ENCODE measurements around the gene RAB35.

The RAB35 gene

DNA sequence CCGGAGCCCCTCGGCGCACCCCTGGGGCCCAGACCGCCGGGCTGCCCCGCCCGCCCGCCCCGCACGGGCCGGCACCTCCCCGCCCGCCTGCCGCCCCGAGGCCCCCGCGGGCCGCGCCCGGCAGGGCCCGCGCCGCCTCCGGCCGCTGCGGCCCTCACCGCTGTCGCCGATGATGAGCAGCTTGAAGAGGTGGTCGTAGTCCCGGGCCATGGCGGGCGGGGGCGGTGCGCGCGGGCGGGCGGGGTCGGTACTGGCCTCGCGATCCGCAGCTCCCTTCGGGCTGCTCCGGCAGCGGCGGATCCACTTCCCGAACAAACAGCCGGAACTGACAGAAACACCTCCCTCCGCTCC, at the start of gene RAB35:
Gene RAB35, minus strand, starts transcription at position 313 of the 351 bp plus-strand sequence. Its CDS starts 103 bp downstream, at position 210.
- no peak for DNase-seq (ENCODE audit: low read depth)

DNA sequence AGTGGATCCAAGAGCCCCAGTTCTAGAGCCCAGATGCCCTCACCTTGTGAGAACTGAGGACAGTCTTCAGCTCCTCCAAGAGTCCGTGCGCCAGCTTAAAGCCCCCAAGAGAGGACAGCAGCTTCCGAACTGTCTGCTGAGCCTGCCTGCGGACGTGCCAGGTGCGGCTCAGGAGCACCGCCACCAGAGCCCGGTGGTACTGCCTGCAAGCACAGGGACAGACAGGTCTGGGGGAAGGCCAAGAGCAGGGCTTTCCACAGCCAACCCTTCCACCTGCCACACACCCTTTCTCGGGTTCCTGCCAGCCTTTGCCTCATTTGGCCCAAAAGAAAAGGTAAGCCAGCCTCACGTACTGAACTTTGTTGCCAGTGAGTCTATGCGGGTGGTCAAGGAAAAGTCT, 47.7 kb upstream of the RAB35 start:
- no peak for DNase-seq (ENCODE audit: low read depth)

DNA sequence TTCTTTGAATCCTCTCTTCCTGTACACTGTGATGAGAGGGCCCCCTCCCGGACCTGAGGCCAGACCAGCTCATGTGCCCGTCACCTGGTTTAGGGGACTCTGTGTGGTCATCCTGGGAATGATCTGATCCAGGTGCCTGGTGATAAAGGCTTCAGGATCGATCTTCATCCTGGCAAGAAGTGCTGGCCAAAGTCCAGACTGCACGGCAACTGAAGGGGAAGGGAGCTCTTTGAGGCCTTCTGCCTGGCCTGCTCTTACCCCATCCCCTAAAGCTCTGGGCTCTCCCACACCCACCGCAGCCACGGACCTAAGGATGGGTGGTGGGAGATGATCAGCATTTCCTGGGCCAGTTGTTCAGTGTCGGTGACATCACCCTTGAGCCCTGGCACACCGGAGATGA, 46.2 kb upstream of the RAB35 start:
- no peak for DNase-seq (ENCODE audit: low read depth)

DNA sequence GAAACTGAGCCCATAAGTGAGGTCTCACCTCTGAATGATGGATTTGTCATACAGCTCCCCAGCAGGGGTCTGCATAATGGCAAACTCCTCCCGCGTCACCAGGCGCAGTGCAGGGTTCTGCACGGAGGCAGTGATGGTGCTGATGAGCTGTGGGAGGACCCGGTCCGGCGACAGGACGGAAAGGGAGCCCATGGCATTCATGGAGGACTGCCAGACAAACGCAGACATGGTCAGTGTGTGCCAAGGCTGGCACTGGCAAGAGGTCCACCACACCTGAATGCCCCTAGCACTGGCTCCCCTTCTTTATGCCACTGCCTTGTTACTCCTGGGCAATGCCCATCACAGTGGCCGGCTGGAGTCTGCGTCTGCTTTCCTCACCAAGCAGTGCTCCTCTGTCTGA, 45.3 kb upstream of the RAB35 start:
- no peak for DNase-seq (ENCODE audit: low read depth)

DNA sequence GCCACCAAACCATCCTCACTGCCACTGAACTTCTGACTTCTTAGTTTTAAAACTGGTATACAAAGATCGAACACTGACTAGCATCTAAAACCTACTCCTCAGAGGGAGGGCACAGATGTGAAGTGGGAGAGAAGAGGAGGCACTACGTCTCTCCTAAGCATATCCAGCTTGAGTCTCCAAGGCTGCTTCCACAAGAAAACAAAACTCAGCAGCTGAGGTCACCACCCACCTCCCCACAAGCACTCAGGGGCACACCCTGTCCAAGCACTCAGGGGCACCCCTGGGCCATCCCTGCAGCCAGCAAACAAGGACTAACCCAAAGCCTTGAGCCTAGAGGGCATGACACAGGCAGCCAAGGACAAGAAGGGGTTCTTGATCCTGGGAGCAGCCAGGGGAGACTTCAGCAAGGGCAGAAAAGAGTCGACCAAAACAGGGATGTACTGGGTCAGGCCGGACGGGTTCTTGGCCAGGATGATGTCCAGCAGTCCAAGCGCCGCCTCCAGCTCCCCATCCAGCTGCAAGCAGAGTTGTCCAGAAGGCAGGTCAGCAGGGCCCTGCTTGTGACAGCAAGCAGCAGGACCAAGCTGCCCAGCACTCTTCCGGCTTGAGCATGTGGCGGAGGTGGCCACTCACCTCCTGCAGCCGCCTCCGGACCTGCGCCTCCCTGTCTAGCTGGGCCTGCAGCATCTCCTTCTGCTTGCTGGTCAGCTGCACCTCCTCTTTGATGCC, 43.1 kb upstream of the RAB35 start:
- DNase-seq (ENCODE audit: low read depth): no peak

DNA sequence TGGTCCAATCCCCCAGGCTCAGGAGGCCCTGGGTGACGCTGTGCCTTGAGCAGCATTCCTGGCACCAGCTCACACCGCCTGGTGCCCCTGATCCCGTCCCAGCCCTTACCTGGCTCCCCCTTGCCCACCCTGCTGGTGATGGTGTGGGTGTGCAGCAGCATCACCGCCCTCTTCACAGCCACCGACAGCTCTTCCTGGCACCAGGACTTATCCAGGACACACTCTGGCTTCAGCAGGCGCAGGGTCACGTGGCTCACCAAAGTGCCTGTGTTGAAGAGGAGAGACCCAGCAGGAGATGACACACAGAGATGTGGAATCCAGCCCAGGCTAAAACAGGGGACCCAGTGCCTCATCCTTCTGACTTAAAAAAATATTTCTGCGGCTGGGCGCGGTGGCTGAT, 41.8 kb upstream of the RAB35 start:
- no peak for DNase-seq (ENCODE audit: low read depth)

DNA sequence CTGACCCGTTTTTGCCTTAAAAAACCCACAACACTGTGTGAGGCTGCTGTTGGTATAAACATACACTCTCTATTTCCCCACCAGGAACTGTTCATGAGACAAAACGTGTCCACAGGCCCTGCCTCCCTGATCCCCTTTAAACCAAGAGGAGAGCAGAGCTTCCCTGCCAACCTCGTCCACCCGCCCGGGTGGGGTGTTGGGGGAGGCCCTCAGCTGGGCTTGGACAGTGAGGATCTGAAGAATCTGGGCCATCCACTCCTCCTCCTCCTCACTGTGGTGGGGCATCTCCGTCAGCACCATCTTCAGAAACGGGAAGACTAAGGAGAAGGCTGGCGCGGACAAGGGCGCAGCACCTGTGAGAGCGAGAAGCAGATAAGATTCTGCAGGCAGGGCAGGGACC, 41.1 kb upstream of the RAB35 start:
- no peak for DNase-seq (ENCODE audit: low read depth)

DNA sequence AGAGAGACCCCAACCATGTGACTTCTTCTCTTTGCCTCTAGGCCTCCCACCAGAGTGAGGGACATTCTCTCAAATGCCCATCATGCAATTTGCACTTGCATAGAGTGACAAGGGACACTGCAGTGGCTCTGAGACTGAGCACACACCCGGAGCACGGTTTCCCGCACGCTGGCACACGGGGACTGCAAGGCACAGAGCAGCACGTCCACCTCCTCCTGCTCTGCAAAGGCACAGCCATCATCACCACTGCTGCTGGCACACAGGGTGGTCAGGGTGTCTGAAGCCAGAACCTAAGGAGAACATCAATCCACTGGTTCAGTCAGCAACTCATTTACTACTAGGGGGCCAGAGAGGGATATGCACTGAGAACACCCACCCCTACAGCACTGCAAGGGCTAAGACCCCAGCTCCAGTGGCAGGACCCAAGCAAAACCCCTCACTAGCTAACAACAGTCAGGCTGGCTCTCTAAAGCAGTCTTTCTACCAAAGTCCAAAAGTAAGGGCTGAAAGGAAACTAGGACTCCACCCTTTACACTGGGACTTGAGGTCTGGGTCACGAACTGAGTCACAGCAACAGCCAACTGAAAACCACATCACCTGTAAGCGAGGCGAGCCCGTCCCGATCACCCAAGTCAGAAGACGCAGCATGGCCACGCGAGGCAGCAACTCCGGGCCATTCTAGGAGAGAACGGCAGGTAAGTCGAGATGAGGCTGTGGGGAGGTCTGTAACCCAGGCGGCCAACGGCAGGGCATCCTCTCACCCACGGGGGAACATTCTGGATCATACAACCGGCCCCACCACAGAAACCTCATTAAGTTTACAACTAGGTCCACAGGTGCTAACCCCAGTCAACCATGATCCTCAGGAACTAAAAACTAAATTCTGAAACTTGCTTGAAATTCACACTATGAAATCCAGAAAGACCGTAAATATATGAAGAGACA, 40.0 kb upstream of the RAB35 start:
- DNase-seq (ENCODE audit: low read depth): no peak

DNA sequence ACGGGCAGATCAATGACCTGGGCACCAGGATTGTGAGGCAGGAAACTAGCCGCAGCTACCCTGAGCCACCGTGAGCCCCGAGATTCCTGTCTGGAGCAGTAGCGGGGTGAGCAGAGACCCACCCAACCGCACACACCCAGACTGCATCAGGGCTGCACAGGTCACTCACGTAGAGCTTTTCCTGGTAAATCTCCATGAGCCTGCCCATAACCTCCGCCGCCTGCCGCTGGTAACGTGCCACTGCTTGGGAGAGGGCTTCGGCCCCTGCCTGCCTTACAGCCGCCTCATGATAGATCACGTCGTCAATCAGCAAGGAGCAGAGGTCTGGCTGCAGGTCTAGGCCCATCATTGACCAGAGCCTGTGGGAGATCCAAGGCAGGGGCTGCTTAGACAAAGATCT, 38.5 kb upstream of the RAB35 start:
- DNase-seq (ENCODE audit: low read depth): no peak

DNA sequence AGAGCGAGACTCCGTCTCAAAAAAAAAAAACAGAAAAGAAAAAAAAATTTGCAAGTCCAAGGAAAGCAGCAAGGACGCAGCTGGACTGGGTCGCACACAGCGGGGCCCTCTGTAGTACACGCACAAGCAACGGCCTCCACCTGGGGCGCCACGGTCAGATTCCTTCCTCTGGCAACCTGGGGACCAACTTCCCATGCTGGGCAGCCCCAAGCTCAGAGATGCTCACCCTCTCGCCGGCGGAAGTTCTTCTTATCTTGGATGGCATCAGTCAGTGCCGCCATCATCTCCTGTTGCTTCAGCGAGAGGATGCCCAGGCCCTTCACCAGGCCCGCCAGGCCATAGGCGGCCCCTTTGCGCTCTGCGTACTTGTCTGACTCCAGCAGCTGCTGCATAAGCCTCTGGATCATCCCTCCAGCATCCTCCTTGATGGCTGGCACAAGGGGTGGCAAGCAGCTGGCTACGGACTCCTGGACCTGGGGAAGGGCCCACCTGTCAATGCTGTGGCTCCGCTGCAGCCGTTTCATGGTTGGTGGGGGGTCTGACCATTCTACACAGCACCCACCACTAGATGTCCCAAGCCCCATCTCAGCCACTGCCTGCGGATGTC, 34.5 kb upstream of the RAB35 start:
- DNase-seq (ENCODE audit: low read depth): no peak

DNA sequence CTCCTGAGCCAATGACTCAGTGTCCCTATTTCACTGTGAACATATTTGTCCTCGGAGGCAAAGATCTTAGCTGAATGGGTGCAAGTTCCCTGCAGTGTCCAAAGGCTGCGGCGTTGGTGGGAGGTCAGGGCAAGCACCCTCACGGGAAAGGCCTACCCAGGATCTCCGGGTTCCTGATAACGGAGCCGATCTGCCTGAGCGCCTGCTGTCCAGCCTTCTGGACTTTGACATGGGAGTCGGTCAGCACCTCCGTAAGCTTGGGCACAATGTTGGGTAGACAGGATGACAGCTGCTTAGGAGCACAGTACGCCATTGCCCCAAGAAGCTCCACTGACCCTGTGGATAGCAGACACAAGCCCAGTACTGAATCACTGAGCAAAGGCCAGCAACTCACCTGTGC, 31.5 kb upstream of the RAB35 start:
- no peak for DNase-seq (ENCODE audit: low read depth)

DNA sequence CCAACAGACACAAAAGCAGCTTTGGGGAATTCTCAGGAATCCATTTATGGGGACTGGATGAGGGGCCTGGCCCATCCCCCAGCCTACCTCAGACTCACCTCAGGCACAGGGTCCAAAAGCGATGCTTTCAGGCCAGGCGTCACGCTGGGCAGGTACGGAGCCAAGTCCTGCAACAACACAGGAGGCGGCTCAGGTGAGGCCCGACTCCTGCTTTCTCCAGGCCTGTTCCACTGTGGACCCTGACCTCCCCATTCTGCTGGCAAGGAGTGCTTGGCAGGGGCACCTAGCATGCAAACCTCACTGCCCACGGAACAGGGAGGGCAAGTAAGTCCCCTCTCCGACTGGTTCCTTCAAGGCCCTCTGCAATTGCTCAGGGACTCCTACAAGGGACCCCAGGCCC, 28.6 kb upstream of the RAB35 start:
- no peak for DNase-seq (ENCODE audit: low read depth)

DNA sequence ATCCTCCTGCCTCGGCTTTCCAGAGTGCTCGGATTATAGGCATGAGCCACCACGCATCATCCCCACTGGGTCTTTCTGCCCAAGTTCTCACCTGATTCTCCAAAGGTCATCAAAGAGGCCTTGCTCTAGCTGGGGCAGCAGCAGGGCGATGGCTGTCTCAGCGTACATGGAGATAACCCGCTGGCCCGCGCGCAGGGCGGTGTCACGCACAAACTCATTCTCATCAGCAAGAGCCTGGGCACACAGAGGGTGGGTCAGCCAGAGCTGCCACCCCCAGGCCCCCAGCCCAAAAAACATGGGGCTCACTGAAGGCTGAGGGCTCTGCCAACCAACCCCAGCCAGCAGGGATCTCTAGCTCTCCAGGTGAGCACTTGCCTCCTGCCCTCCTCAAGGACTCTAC, 27.7 kb upstream of the RAB35 start:
- DNase-seq (ENCODE audit: low read depth): no peak

DNA sequence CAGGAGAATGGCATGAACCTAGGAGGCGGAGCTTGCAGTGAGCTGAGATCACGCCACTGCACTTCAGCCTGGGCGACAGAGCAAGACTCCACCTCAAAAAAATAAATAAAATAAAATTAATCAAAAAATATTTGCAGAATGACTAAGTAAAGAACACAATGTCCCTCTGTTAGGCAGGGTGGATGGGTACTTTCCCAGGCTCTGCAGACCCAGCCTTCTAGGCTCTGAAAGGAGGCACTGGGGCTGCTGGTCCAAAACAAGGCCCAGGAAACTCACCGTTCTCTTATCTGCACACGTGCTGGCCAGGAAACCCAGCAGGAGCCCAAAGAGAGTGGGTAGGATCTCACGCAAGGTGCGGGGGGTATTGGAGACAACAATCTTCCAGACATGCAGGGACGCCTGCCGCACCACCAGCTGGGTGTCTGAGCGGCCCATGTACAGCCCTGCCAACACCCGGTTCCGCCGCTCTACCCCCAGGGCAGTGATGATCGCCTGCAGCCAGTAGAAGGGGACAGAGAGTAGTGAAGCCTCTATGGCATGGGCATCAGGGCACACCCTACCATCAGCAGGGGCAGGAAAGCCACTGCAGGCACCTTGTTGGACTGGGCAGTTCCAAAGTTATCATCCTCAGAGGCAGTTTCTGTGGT, 25.8 kb upstream of the RAB35 start:
- DNase-seq (ENCODE audit: low read depth): no peak

DNA sequence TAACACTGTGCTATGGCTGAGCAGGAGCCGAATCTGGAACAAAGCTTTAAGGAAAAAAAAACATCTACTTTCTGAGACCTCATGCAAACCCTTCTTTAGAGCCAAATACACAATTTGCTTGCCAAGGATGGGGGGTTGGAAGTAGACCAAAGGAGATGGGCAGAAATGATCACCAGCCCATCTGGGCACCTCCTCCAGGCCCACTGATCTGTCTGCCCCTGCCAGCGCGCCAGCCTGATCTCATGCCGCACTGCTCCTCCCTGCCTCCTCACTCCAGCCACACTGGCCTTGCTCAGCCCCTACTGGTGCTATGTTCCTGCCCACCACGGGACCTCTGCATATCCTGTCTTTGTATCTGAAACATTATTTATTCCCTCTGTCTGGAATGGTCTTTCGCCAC, 24.8 kb upstream of the RAB35 start:
- DNase-seq (ENCODE audit: low read depth): no peak

DNA sequence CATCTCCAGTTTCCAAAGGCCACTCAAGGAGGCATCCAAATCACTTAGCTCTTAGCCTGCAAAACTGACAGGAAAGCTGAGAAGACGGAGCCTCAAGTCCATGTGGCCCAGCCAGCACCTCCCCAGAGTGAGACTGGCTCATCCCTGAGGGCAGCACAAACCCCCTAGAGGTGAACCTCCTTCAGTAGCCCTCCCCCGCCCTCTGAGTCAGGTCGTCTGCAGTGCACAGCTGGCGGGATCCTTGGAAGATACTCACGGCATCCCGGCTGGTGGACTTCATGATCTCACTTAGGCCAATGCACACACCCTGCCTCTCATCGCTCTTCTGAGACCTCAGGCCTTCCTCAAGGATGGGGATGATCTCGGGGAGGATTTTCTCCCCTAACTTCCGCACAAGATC, 24.1 kb upstream of the RAB35 start:
- DNase-seq (ENCODE audit: low read depth): no peak

DNA sequence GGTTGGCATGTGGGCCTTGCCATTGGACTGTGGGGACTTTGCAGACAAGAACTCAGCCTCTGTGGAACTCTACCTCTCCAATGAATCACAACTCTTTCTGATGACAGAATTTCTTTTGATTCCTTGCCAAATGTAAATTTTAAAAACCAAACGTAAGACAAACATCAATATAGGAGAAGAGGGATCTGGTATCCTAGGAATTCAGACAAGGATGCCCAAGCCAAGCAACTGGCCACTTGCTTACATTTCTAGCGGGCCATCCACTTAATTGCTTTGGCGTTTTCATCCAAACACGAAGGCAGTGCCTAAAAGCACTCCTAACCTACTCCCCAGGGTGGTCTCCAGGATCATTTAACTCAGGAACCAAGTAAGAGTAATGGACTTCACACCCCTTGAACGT, 23.4 kb upstream of the RAB35 start:
- no peak for DNase-seq (ENCODE audit: low read depth)

DNA sequence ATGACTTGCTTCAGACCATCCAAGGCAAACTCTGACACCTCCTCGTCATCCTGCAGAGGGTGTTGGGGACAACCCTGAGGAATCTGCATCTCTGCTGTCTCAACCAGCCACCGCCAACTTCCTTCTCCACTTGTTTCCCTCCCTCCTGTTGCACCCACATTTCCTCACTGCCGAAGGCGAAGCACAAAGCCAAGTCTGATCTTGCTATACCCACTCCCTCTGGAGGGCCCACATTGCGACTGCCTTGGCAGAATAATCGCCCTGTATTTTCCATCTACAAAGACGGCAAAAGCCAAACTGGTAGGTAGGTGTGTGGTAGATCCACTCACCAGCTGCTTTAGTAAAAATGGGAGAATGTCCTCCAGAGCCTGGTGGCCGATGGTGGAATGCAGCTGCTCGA, 21.8 kb upstream of the RAB35 start:
- DNase-seq (ENCODE audit: low read depth): no peak

DNA sequence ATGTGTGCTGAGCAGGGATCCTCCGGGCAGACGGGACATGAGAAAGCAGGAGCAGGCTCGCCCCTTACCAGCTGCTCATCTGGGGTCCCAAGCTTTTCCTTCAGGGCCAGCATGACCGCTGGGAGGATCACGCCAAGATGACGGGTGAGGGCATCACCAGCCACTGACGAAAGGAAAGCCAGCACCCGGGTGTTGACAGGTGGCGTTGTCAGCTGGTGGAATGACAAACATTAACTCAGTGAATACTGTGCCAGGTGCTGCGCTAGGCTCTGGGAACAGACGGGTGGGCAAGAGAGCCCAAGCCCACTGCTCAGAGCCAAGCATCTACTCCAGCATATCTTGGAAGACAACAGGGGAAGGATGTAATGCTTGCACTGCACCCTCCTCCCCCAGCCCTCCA, 21.3 kb upstream of the RAB35 start:
- no peak for DNase-seq (ENCODE audit: low read depth)

DNA sequence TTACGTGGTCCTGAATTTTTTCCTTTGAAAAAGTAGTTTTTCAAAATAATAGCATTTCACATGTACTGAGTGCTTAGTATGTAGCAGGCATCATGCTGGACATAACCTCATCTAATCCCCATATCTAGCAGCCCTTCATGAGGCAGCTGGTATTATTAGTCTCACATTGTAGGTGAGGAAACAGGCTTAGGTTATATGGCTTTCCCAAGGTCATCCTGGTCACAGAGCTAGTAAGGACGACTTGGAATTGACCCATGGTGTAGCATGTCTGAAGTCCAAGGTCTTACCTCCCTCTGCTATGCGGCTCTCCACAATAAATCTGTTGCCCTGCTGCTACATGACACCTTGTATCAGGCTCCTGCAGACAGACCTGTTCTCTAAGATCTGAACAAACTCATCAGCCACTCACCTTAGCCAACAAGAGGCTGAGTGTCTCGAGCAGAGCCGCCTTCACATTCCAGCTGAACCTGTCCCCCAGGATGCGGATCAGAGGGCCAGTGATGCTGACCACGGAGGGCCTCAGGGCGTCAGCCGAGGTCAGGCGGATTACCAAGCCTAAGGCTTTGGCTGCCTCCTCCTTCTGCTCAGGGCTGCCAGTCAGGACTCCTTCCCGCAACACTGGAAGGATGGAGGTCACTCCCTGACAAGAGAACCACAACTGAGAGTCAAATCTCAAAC, 19.7 kb upstream of the RAB35 start:
- no peak for DNase-seq (ENCODE audit: low read depth)

DNA sequence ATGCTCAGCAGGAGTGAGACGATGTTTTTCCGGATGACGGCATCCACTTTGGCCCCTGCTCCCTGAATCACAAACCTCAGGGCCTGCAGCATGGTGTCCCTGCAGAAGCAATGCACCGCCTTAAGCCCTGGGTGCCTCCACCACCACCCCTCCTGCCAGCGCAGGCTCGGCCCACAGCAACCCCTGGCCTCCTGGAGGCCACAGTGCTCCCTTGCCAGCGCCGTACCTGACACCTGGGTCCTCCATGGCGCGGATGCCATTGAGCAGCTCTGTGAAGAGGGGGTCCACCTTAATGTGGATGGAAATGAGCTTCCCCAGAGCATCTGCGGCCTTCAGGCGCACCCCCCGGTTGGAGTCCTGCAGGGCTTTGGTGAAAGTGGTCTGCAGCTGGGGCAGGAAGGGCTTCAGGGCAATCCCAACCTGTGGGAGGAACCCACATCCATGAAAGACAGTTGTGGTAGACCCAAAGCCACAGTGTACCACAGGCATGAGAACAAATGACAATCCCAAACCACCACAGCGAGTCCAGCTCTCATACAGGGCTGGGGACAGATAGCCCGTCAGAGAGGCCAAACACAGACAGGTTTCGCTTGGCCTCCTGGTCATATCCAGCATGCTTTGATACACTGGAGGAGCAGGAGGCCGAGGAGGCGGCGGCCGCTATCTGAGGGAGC, 17.9 kb upstream of the RAB35 start:
- DNase-seq (ENCODE audit: low read depth): no peak

Data from T-helper 22 cell (primary cell).